HCT116 (cell line): ENCODE data around the gene NRIP3. TPM values are rescaled to one million over a fixed set of nuclear protein-coding genes. Genes with fewer than 3 reads are reported as not detected.

Experiments
- ATAC-seq: fragments of 200-7000 bp; cut with Tn5 transposase; 2 replicates; pipeline ENCODE4 v1.9.1; 2020; ENCODE audit warnings: mild to moderate bottlenecking, moderate library complexity
- BruUV-seq: library from RNA; stranded (reverse); fragments of 400-500 nt; replicated peaks from 2 replicates; lab custom pipeline; 2021; lab: Mats Ljungman, UMichigan
- CTCF ChIA-PET: fragments of 300-600 bp; sonication (Branson Sonifier 250); formaldehyde crosslinking; loops from one replicate; lab custom pipeline; 2021; ENCODE audit warnings: antibody characterized with exemption; lab: Charles Lee
- POLR2A ChIA-PET: fragments of 300-600, 350-600 bp; sonication (Branson Sonifier 250); formaldehyde crosslinking; loops from one replicate; lab custom pipeline; 2021; ENCODE audit warnings: antibody characterized with exemption; lab: Charles Lee
- RAD21 ChIA-PET, 2 experiments: fragments of 300-600 bp; sonication (Branson Sonifier 250); formaldehyde crosslinking; loops; one replicate each; lab custom pipeline; 2023; ENCODE audit warnings: low total read pairs in 2 of 2; ENCODE audit not compliant: uncharacterized antibody in 2 of 2, unreplicated experiment in 2 of 2, low non-redundant PET in 1 of 2; lab: Charles Lee
- DNase-seq: peaks from one replicate; pipeline ENCODE4 v3.0.0-alpha.2; 2010; ENCODE audit warnings: low read depth, low spot score
- H2AFZ ChIP-seq: fragments of 200-600 bp; shearing (Covaris generic), sonication (generic); 2 replicates; pipeline ENCODE4 v1.6.1; 2017; ENCODE audit warnings: low read depth, mixed run types, mixed read lengths, antibody characterized with exemption, low read length; ENCODE audit not compliant: poor library complexity, severe bottlenecking
- H3K27ac ChIP-seq: 2 replicates; pipeline ENCODE4 v1.5.1; 2012; ENCODE audit warnings: low read depth, low read length
- H3K27me3 ChIP-seq: fragments of 200-600 bp; sonication (generic); 2 replicates; pipeline ENCODE4 v1.6.1; 2016; ENCODE audit warnings: mixed run types, low read length, mixed read lengths; ENCODE audit not compliant: insufficient read depth
- H3K36me3 ChIP-seq, 2 experiments: fragments of 200-500 bp in 1 of 2; fragments of 200-600 bp in 1 of 2; sonication (Bioruptor generic) in 1 of 2; sonication (generic) in 1 of 2; 2 replicates each; pipeline versions ENCODE4 v1.5.1 to v1.6.1; 2014 to 2016; ENCODE audit warnings: low read length in 2 of 2, inconsistent platforms in 1 of 2, mixed read lengths in 1 of 2, mixed run types in 1 of 2; ENCODE audit not compliant: insufficient read depth in 2 of 2, control insufficient read depth in 1 of 2
- H3K4me1 ChIP-seq, 2 experiments: fragments of 200-600 bp in 1 of 2; sonication (generic) in 1 of 2; 2 replicates each; pipeline versions ENCODE4 v1.5.1 to v1.6.1; 2012 to 2017; ENCODE audit warnings: low read length in 2 of 2, inconsistent platforms in 1 of 2, mild to moderate bottlenecking in 1 of 2, mixed read lengths in 1 of 2, mixed run types in 1 of 2, moderate library complexity in 1 of 2; ENCODE audit not compliant: insufficient read depth in 2 of 2, control insufficient read depth in 1 of 2
- H3K4me2 ChIP-seq: fragments of 200-600 bp; sonication (generic); 2 replicates; pipeline ENCODE4 v1.6.1; 2017; ENCODE audit warnings: mixed run types, low read length, mixed read lengths
- H3K4me3 ChIP-seq, 2 experiments: fragments of 200-600 bp in 1 of 2; sonication (generic) in 1 of 2; replicated peaks in 1 of 2; 2 replicates each; pipeline ENCODE4 v1.5.1; 2011 to 2016; ENCODE audit warnings: low read length in 2 of 2, control low read depth in 1 of 2, low read depth in 1 of 2, mild to moderate bottlenecking in 1 of 2, mixed read lengths in 1 of 2, mixed run types in 1 of 2
- H3K79me2 ChIP-seq: fragments of 200-600 bp; sonication (generic); 2 replicates; pipeline ENCODE4 v1.6.1; 2017; ENCODE audit warnings: mild to moderate bottlenecking, mixed run types, low read length, moderate library complexity, mixed read lengths; ENCODE audit not compliant: insufficient read depth
- H3K9ac ChIP-seq: fragments of 200-600 bp; sonication (generic); 2 replicates; pipeline ENCODE4 v1.6.1; 2016; ENCODE audit warnings: low read length, mixed read lengths
- H3K9me2 ChIP-seq: fragments of 200-600 bp; sonication (generic), shearing (Covaris generic); 2 replicates; pipeline ENCODE4 v1.6.1; 2017; ENCODE audit warnings: mixed run types, mild to moderate bottlenecking, moderate library complexity; ENCODE audit not compliant: insufficient read depth
- H3K9me3 ChIP-seq, 2 experiments: fragments of 200-500 bp in 1 of 2; fragments of 200-600 bp in 1 of 2; sonication (Bioruptor generic) in 1 of 2; sonication (generic) in 1 of 2; 2 replicates each; pipeline ENCODE4 v1.6.1; 2014 to 2017; ENCODE audit warnings: low read length in 2 of 2, mixed read lengths in 2 of 2, inconsistent platforms in 1 of 2, low read depth in 1 of 2, mild to moderate bottlenecking in 1 of 2, mixed run types in 1 of 2, moderate library complexity in 1 of 2; ENCODE audit not compliant: control insufficient read depth in 1 of 2, insufficient read depth in 1 of 2
- H4K20me1 ChIP-seq: fragments of 200-600 bp; sonication (generic), shearing (Covaris generic); 2 replicates; pipeline ENCODE4 v1.6.1; 2017; ENCODE audit warnings: mixed run types, mild to moderate bottlenecking, moderate library complexity; ENCODE audit not compliant: insufficient read depth
- ATF3 ChIP-seq: IDR thresholded peaks from 2 replicates; pipeline ENCODE4 v1.6.1; 2012
- CBX3 ChIP-seq: IDR thresholded peaks from 2 replicates; pipeline ENCODE4 v1.6.1; 2012; ENCODE audit warnings: low read depth
- CTCF ChIP-seq, 3 experiments: fragments of 200-600 bp in 1 of 3; sonication (generic) in 1 of 3; IDR thresholded peaks in 2 of 3; conservative IDR thresholded peaks in 1 of 3; 2 replicates each; pipeline ENCODE4 v1.5.1; 2012 to 2017; ENCODE audit warnings: low read depth in 2 of 3, low read length in 2 of 3, antibody characterized with exemption in 1 of 3, borderline replicate concordance in 1 of 3, control low read depth in 1 of 3, mild to moderate bottlenecking in 1 of 3, mixed read lengths in 1 of 3, mixed run types in 1 of 3, moderate library complexity in 1 of 3; ENCODE audit not compliant: insufficient read depth in 1 of 3
- ELF1 ChIP-seq: IDR thresholded peaks from 2 replicates; pipeline ENCODE4 v1.6.1; 2012; ENCODE audit warnings: low read depth, borderline replicate concordance
- JUND ChIP-seq: IDR thresholded peaks from 2 replicates; pipeline ENCODE4 v1.6.1; 2012
- MAX ChIP-seq: IDR thresholded peaks from 2 replicates; pipeline ENCODE4 v1.6.1; 2012
- RAD21 ChIP-seq: IDR thresholded peaks from 2 replicates; pipeline ENCODE4 v1.6.1; 2012; ENCODE audit warnings: low read depth, mild to moderate bottlenecking
- REST ChIP-seq: IDR thresholded peaks from 2 replicates; pipeline ENCODE4 v1.6.1; 2012; ENCODE audit warnings: low read depth
- SIN3A ChIP-seq: IDR thresholded peaks from 2 replicates; pipeline ENCODE4 v1.6.1; 2012; ENCODE audit warnings: low read depth
- SRF ChIP-seq: IDR thresholded peaks from 2 replicates; pipeline ENCODE4 v1.6.1; 2012; ENCODE audit warnings: low read depth
- TCF7L2 ChIP-seq: IDR thresholded peaks from 2 replicates; pipeline ENCODE4 v1.7.0; 2011; ENCODE audit warnings: borderline replicate concordance, inconsistent platforms; ENCODE audit not compliant: insufficient read depth, insufficient read length; ENCODE audit errors: extremely low read depth
- YY1 ChIP-seq: IDR thresholded peaks from 2 replicates; pipeline ENCODE4 v1.6.1; 2011; ENCODE audit warnings: low read length, low read depth, moderate library complexity, mild to moderate bottlenecking; ENCODE audit not compliant: insufficient replicate concordance; ENCODE audit errors: extremely low read depth
- ZFX ChIP-seq: fragments of 450-650 bp; IDR thresholded peaks from 2 replicates; pipeline ENCODE4 v1.6.1; 2017
- intact Hi-C: fragments of 100-400 bp; cut with micrococcal nuclease; formaldehyde crosslinking; loops from 2 replicates; pipeline ENCODE4 v1.10.0; 2022
- total RNA-seq: library from RNA; stranded (reverse); gene quantifications from one replicate; pipeline ENCODE4 v1.2.1, GENCODE V29; 2021; ENCODE audit not compliant: unreplicated experiment

Gene NRIP3
- total RNA-seq, 1 experiment from 2014 or later = 0.15 TPM

- no peak for DNase-seq
- 0 out of 4 replicates have a peak, but pooled peaks cover 0 to 2% of the 10 kb centered on the region in 2 experiments for H3K4me1 ChIP-seq
- H3K9me3 ChIP-seq = no peaks in the 10 kb centered on the region
- H3K9ac ChIP-seq = no peak overlapping the region
- H3K4me3 ChIP-seq = no peak overlapping the region
- no peaks in the 10 kb centered on the region for H3K79me2 ChIP-seq
- no peak overlapping the region for H3K4me2 ChIP-seq
- CTCF ChIA-PET = interaction anchor here (1.1 to 2.8 kb wide), 8 partner anchors 10 to 492 kb away, joined by 3 to 46 read pairs (median 6); no protein-coding TSS in a partner anchor
- POLR2A ChIA-PET = no interaction called here
- intact Hi-C loops = loop anchor here (1.0 kb wide), 2 partner anchors 122 to 491 kb away; no protein-coding TSS in a partner anchor
- no peaks in the 10 kb centered on the region for H3K9me2 ChIP-seq
- TF ChIP-seq RAD21 (no peak), JUND (no peak), CBX3 (no peak), CTCF (IDR thresholded peaks at IDR 0.05 in 2 of 3, conservative IDR thresholded peaks at IDR 0.05 in 1 of 3; ENCODE audit: borderline replicate concordance in 1 of 3, insufficient read depth in 1 of 3, low read depth in 2 of 3, low read length in 2 of 3) (no peak), ATF3 (no peak), ZFX (no peak), ELF1 (no peak), SIN3A (no peak)
- no peak overlapping the region for H2AFZ ChIP-seq
- H3K36me3 ChIP-seq = no peaks in the 10 kb centered on the region
- RAD21 ChIA-PET = interaction anchor here (0.8 to 2.6 kb wide), 4 partner anchors 123 to 492 kb away, joined by 3 to 20 read pairs (median 6); no protein-coding TSS in a partner anchor
- H4K20me1 ChIP-seq = no peaks in the 10 kb centered on the region
- no TSS peak for BruUV-seq
- ATAC-seq = no peak
- H3K27me3 ChIP-seq = no peaks in the 10 kb centered on the region
- no peak overlapping the region for H3K27ac ChIP-seq
Measured at GRCh38 chr11:9014826-9015225, 11.0 kb upstream of the NRIP3 start.

GRCh38 chr11:9013373-9013772 is 9.6 kb upstream of the NRIP3 start:
- no peaks in the 10 kb centered on the region for H3K79me2 ChIP-seq
- H3K9ac ChIP-seq = no peak overlapping the region
- H3K4me3 ChIP-seq = no peak overlapping the region
- RAD21 ChIA-PET = no interaction called here
- H3K9me3 ChIP-seq = no peaks in the 10 kb centered on the region
- TF ChIP-seq RAD21 (no peak), CBX3 (no peak), ATF3 (no peak), MAX (no peak), JUND (no peak), REST (no peak), TCF7L2 (no peak), SIN3A (no peak), SRF (no peak), YY1 (no peak)
- TF ChIP-seq, all 23 proteins: peak for 0
- Histone ChIP-seq H3K4me2 (no peak overlapping the region), H3K27ac (no peak overlapping the region), H3K36me3 (no peaks in the 10 kb centered on the region), H2AFZ (no peak overlapping the region), H3K9me2 (no peaks in the 10 kb centered on the region), H3K4me1 (0 out of 4 replicates have a peak, but pooled peaks cover 0 to 2% of the 10 kb centered on the region in 2 experiments), H3K27me3 (no peaks in the 10 kb centered on the region), H4K20me1 (no peaks in the 10 kb centered on the region)
- ChIA-PET CTCF (interaction anchor here (0.9 kb wide), 2 partner anchors 125 to 493 kb away, joined by 3 to 5 read pairs; no protein-coding TSS in a partner anchor), POLR2A (no interaction called here)
- BruUV-seq = no TSS peak
- ATAC-seq (no peak), DNase-seq (no peak)
- intact Hi-C loops = no loop called here
